Uterus (tissue), 4 donors: Measurements from ENCODE around the gene BMP10. TPM values are rescaled to one million over a fixed set of nuclear protein-coding genes. Genes with fewer than 3 reads are reported as not detected.

Source experiments
- DNase-seq, 2 donors: peaks; one replicate each; pipeline ENCODE4 v3.0.0-alpha.2; 2019 to 2020
- H3K27ac ChIP-seq, 2 donors: fragments of 200-600 bp; sonication (generic); 1 replicate in 1 of 2; 2 replicates in 1 of 2; pipeline ENCODE4 v1.5.1; 2016 to 2018
- H3K27me3 ChIP-seq, 2 donors: fragments of 200-600 bp; sonication (generic); one replicate each; pipeline ENCODE4 v1.5.1; 2018 to 2019; ENCODE audit warnings: control low read depth in 1 of 2
- H3K36me3 ChIP-seq, 2 donors: fragments of 200-600 bp; sonication (generic); one replicate each; pipeline ENCODE4 v1.5.1; 2019; ENCODE audit warnings: control low read depth in 1 of 2
- H3K4me1 ChIP-seq, 2 donors: fragments of 200-600 bp; sonication (generic); one replicate each; pipeline ENCODE4 v1.5.1; 2018 to 2019; ENCODE audit warnings: control low read depth in 1 of 2
- H3K4me3 ChIP-seq, 2 donors: fragments of 200-600 bp; sonication (generic); 1 replicate in 1 of 2; 2 replicates in 1 of 2; pipeline ENCODE4 v1.5.1; 2018 to 2019; ENCODE audit warnings: mild to moderate bottlenecking in 1 of 2
- H3K9me3 ChIP-seq, 2 donors: fragments of 200-600 bp; sonication (generic); one replicate each; pipeline ENCODE4 v1.5.1; 2019; ENCODE audit warnings: control low read depth in 1 of 2
- CTCF ChIP-seq, 4 experiments: fragments of 200-600 bp in 2 of 4; fragments of 450-650 bp in 2 of 4; sonication (generic) in 2 of 4; IDR thresholded peaks; one replicate each; pipeline ENCODE4 v1.5.1; 2016 to 2019; ENCODE audit warnings: antibody characterized with exemption in 4 of 4, mild to moderate bottlenecking in 2 of 4, moderate library complexity in 1 of 4
- POLR2A ChIP-seq, 2 donors: fragments of 450-650 bp; IDR thresholded peaks; one replicate each; pipeline ENCODE4 v1.6.1; 2016; ENCODE audit warnings: antibody characterized with exemption in 2 of 2, mild to moderate bottlenecking in 1 of 2, moderate library complexity in 1 of 2
- intact Hi-C: fragments of 100-400 bp; cut with DNase I; formaldehyde crosslinking; loops from one replicate; pipeline ENCODE4 v1.15.1; 2023; ENCODE audit warnings: low total_unique reads
- total RNA-seq, 4 donors: library from RNA; depleted of rRNA in 3 of 4; stranded (reverse); fragments of >200 nt in 3 of 4; gene quantifications; one replicate each; pipeline versions ENCODE4 v1.1.0 to v1.2.4, GENCODE V29; 2014 to 2023
- donor health status: DM: yes; HTN: yes; CAD: no.

Gene BMP10
- total RNA-seq, 4 donors from 2014 or later = not detected

GRCh38 chr2:68831686-68832232, 39.4 kb downstream of the BMP10 start:
- no peak for DNase-seq
- intact Hi-C loops = no loop called here

GRCh38 chr2:68829749-68830148, 41.4 kb downstream of the BMP10 start:
- no peak overlapping the region for H3K4me3 ChIP-seq
- no peak for DNase-seq
- no peak for TF ChIP-seq CTCF (IDR thresholded peaks at IDR 0.05)
- TF ChIP-seq POLR2A (IDR thresholded peaks at IDR 0.05) = no peak
- peaks cover 0 to 15% of the 10 kb centered on the region in 2 donors for H3K4me1 ChIP-seq
- no peaks in the 10 kb centered on the region for H3K36me3 ChIP-seq
- intact Hi-C loops = no loop called here
- no peaks in the 10 kb centered on the region for H3K9me3 ChIP-seq
- peak overlapping the region; percentile 88 to 91 for H3K27ac ChIP-seq
- H3K27me3 ChIP-seq = no peaks in the 10 kb centered on the region

More at GRCh38 chr2:68831686-68832232, 39.4 kb downstream of the BMP10 start:
- H3K9me3 ChIP-seq = no peaks in the 10 kb centered on the region
- no peak overlapping the region for H3K4me3 ChIP-seq
- TF ChIP-seq CTCF (IDR thresholded peaks at IDR 0.05) = no peak
- TF ChIP-seq POLR2A (IDR thresholded peaks at IDR 0.05) = no peak
- no peaks in the 10 kb centered on the region for H3K27me3 ChIP-seq
- H3K27ac ChIP-seq = peak overlapping the region; percentile 88 to 91
- H3K4me1 ChIP-seq = peaks cover 0 to 15% of the 10 kb centered on the region in 2 donors
- H3K36me3 ChIP-seq = no peaks in the 10 kb centered on the region

- H3K36me3 ChIP-seq = no peaks in the 10 kb centered on the region
- H3K9me3 ChIP-seq = no peaks in the 10 kb centered on the region
- H3K27ac ChIP-seq = peak overlapping the region; percentile 88 to 91
- peak; percentile 93 for DNase-seq
- no peaks in the 10 kb centered on the region for H3K27me3 ChIP-seq
- peaks cover 0 to 15% of the 10 kb centered on the region in 2 donors for H3K4me1 ChIP-seq
- TF ChIP-seq POLR2A (IDR thresholded peaks at IDR 0.05) = no peak
- TF ChIP-seq CTCF (IDR thresholded peaks at IDR 0.05) = peak in 2 of 4 experiments; percentile 13 to 38
- no peak overlapping the region for H3K4me3 ChIP-seq
- intact Hi-C loops = no loop called here
Observed at GRCh38 chr2:68828887-68829708, 42.1 kb downstream of the BMP10 start.

- no peak for DNase-seq
- H3K27ac ChIP-seq = peak overlapping the region; percentile 88 to 91
- no peaks in the 10 kb centered on the region for H3K9me3 ChIP-seq
- intact Hi-C loops = no loop called here
- H3K4me1 ChIP-seq = peaks cover 0 to 14% of the 10 kb centered on the region in 2 donors
- no peak overlapping the region for H3K4me3 ChIP-seq
- no peak for TF ChIP-seq POLR2A (IDR thresholded peaks at IDR 0.05)
- no peak for TF ChIP-seq CTCF (IDR thresholded peaks at IDR 0.05)
- no peaks in the 10 kb centered on the region for H3K36me3 ChIP-seq
- no peaks in the 10 kb centered on the region for H3K27me3 ChIP-seq
Observed at GRCh38 chr2:68827666-68828065, 43.5 kb downstream of the BMP10 start.

GRCh38 chr2:68825866-68826265, 45.3 kb downstream of the BMP10 start:
- Histone ChIP-seq H3K27ac (no peak overlapping the region), H3K36me3 (no peaks in the 10 kb centered on the region), H3K4me3 (no peak overlapping the region), H3K27me3 (no peaks in the 10 kb centered on the region), H3K4me1 (peaks cover 0 to 7% of the 10 kb centered on the region in 2 donors), H3K9me3 (no peaks in the 10 kb centered on the region)
- intact Hi-C loops = no loop called here
- no peak for DNase-seq
- TF ChIP-seq CTCF (IDR thresholded peaks at IDR 0.05) (no peak), POLR2A (IDR thresholded peaks at IDR 0.05) (no peak)
